ENCODE measurements around the gene SASH3.

DNA sequence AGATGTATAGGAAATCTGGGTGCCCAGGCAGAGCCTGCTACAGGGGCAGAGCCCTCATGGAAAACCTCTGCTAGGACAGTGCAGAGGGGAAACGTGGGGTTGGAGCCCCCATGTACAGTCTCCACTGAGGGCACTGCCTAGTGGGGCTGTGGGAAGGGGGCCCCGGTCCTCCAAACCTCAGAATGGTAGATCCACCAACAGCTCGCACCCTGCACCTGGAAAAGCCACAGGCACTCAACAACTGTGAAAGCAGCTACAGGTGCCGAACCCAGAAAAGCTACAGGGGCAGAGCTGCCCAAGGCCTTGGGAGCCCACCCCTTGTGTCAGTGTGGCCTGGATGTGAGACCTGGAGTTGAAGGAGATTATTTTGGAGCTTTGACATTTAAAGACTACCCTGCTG lies 46.4 kb upstream of the SASH3 start:
- TF ChIP-seq, protein P1, sequence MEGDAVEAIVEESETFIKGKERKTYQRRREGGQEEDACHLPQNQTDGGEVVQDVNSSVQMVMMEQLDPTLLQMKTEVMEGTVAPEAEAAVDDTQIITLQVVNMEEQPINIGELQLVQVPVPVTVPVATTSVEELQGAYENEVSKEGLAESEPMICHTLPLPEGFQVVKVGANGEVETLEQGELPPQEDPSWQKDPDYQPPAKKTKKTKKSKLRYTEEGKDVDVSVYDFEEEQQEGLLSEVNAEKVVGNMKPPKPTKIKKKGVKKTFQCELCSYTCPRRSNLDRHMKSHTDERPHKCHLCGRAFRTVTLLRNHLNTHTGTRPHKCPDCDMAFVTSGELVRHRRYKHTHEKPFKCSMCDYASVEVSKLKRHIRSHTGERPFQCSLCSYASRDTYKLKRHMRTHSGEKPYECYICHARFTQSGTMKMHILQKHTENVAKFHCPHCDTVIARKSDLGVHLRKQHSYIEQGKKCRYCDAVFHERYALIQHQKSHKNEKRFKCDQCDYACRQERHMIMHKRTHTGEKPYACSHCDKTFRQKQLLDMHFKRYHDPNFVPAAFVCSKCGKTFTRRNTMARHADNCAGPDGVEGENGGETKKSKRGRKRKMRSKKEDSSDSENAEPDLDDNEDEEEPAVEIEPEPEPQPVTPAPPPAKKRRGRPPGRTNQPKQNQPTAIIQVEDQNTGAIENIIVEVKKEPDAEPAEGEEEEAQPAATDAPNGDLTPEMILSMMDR (IDR thresholded peaks at IDR 0.05) = no peak
- TF ChIP-seq POLR2A (IDR thresholded peaks at IDR 0.05) = no peak
